OCI-LY3 (cell line): Measurements from ENCODE around the gene ASL.

ENCODE experiments used
- H2AFZ ChIP-seq: fragments of 200-600, 300-600 bp; shearing (Covaris generic); 2 replicates; pipeline ENCODE4 v1.6.0; 2014; ENCODE audit warnings: antibody characterized with exemption, low read depth, low read length
- H3K27ac ChIP-seq: fragments of 200-600, 300-600 bp; sonication (generic); 2 replicates; pipeline ENCODE4 v1.5.1; 2014; ENCODE audit warnings: mild to moderate bottlenecking, low read length, moderate library complexity, mixed read lengths
- H3K27me3 ChIP-seq: fragments of 200-600, 300-600 bp; sonication (generic); 2 replicates; pipeline ENCODE4 v1.6.1; 2014; ENCODE audit warnings: low read depth, low read length, mixed read lengths
- H3K36me3 ChIP-seq: fragments of 200-600, 300-600 bp; sonication (generic); replicated peaks from 2 replicates; pipeline ENCODE3; 2014; ENCODE audit warnings: low read depth, low read length, mixed read lengths
- H3K4me1 ChIP-seq: fragments of 300-600, 200-600 bp; sonication (generic); 2 replicates; pipeline ENCODE4 v1.6.1; 2014; ENCODE audit warnings: low read length, mixed read lengths
- H3K4me2 ChIP-seq: fragments of 200-600, 300-600 bp; sonication (generic); 2 replicates; pipeline ENCODE4 v1.6.1; 2014; ENCODE audit warnings: low read length, mixed read lengths
- H3K4me3 ChIP-seq: fragments of 300-600, 200-600 bp; sonication (generic); 2 replicates; pipeline ENCODE4 v1.5.1; 2014; ENCODE audit warnings: antibody characterized with exemption, mild to moderate bottlenecking, low read length, moderate library complexity
- H3K79me2 ChIP-seq: fragments of 300-600, 200-600 bp; shearing (Covaris generic); 2 replicates; pipeline ENCODE4 v1.6.1; 2014; ENCODE audit warnings: mild to moderate bottlenecking, low read length, mixed read lengths
- H3K9ac ChIP-seq: fragments of 300-600, 200-600 bp; shearing (Covaris generic); 2 replicates; pipeline ENCODE4 v1.6.0; 2014; ENCODE audit warnings: mild to moderate bottlenecking, low read length, moderate library complexity
- H3K9me3 ChIP-seq: fragments of 200-600, 300-600 bp; shearing (Covaris generic); 2 replicates; pipeline ENCODE4 v1.6.1; 2014; ENCODE audit warnings: low read length, mixed read lengths; ENCODE audit not compliant: insufficient read depth
- H4K20me1 ChIP-seq: fragments of 200-600, 300-600 bp; sonication (generic); 2 replicates; pipeline ENCODE4 v1.6.1; 2016; ENCODE audit warnings: low read length, mixed read lengths; ENCODE audit not compliant: insufficient read depth
- EZH2phosphoT487 ChIP-seq: fragments of 200-600 bp; shearing (Covaris generic); IDR thresholded peaks from 2 replicates; pipeline ENCODE4 v1.6.1; 2018; ENCODE audit warnings: antibody characterized with exemption, mixed run types, low read depth
- TF ChIP-seq, protein P1 (sequence below): fragments of 200-600, 300-600 bp; sonication (generic); IDR thresholded peaks from 2 replicates; pipeline ENCODE4 v1.5.1; 2014; ENCODE audit warnings: antibody characterized with exemption, low read length, low read depth

ASL gene

DNA sequence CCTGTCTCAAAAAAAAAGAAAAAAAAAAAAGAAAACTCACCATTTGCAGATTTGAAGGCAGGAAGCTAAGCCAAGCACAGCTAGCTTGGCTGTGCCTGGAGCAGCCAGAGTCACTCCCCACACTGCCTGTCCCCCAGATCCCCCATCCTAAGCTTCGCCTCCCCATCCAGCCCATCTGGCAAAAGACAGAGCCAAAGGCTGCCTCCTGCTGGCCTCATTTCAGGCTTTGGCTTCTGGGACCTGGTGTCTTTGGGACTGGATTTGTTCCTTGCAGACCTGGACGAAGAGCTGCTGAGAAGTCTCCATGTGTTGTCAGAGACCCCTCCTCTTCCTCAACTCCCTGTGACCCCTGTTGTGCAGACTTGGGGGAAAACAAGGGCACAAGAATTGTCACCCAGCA is 8.1 kb downstream of the ASL start:
- Histone ChIP-seq H3K4me1 (no peaks in the 10 kb centered on the region), H3K9me3 (no peaks in the 10 kb centered on the region), H3K4me2 (no peak overlapping the region), H2AFZ (no peak overlapping the region), H3K4me3 (no peak overlapping the region), H3K9ac (no peak overlapping the region), H4K20me1 (no peaks in the 10 kb centered on the region), H3K27ac (no peak overlapping the region), H3K79me2 (no peaks in the 10 kb centered on the region), H3K36me3 (no peaks in the 10 kb centered on the region), H3K27me3 (no peaks in the 10 kb centered on the region)
- TF ChIP-seq, protein P1, sequence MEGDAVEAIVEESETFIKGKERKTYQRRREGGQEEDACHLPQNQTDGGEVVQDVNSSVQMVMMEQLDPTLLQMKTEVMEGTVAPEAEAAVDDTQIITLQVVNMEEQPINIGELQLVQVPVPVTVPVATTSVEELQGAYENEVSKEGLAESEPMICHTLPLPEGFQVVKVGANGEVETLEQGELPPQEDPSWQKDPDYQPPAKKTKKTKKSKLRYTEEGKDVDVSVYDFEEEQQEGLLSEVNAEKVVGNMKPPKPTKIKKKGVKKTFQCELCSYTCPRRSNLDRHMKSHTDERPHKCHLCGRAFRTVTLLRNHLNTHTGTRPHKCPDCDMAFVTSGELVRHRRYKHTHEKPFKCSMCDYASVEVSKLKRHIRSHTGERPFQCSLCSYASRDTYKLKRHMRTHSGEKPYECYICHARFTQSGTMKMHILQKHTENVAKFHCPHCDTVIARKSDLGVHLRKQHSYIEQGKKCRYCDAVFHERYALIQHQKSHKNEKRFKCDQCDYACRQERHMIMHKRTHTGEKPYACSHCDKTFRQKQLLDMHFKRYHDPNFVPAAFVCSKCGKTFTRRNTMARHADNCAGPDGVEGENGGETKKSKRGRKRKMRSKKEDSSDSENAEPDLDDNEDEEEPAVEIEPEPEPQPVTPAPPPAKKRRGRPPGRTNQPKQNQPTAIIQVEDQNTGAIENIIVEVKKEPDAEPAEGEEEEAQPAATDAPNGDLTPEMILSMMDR, result no peak
- no peak for TF ChIP-seq EZH2phosphoT487

DNA sequence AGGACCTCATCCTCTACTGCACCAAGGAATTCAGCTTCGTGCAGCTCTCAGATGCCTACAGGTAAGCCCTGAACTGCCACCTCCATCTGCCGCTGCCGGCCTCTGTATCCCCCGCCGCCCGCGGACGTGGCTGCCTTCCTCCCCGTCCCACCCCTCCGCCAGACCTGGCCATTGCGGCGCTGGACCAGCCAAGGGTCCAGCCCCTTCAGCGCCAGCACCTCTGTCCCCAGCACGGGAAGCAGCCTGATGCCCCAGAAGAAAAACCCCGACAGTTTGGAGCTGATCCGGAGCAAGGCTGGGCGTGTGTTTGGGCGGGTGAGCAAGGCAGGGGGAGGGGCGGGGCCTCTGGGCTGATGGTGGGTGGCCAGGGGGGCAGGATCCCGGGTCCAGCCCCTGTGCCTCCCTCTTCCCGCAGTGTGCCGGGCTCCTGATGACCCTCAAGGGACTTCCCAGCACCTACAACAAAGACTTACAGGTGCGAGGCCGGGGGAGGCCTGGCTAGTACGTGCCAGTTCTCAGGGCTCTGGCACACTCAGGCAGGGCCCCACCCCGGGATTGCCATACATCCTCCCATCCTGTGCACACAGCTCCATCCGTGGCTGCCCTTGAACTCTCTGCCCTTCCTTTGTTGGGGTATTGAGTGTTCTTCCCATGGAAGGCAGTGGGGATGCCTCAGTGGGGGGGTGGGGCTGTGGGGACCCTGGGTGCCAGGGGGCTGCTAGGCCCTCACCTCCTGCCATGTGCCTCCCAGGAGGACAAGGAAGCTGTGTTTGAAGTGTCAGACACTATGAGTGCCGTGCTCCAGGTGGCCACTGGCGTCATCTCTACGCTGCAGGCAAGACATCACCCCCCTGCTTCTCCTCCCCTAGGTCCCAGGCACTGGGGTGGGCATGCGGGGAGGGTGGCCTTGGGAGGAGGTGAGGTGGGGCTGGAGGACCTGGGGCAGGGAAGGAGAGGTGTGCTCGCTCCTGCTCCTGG is 13.5 kb downstream of the ASL start:
- no peaks in the 10 kb centered on the region for H3K27me3 ChIP-seq
- no peak overlapping the region for H2AFZ ChIP-seq
- no peaks in the 10 kb centered on the region for H3K79me2 ChIP-seq
- TF ChIP-seq, protein P1, result no peak
- no peak for TF ChIP-seq EZH2phosphoT487
- H3K9me3 ChIP-seq, result no peaks in the 10 kb centered on the region
- no peaks in the 10 kb centered on the region for H3K4me1 ChIP-seq
- H4K20me1 ChIP-seq, result no peaks in the 10 kb centered on the region
- H3K4me2 ChIP-seq, result no peak overlapping the region
- H3K4me3 ChIP-seq, result no peak overlapping the region
- no peaks in the 10 kb centered on the region for H3K36me3 ChIP-seq
- H3K27ac ChIP-seq, result no peak overlapping the region
- H3K9ac ChIP-seq, result no peak overlapping the region

DNA sequence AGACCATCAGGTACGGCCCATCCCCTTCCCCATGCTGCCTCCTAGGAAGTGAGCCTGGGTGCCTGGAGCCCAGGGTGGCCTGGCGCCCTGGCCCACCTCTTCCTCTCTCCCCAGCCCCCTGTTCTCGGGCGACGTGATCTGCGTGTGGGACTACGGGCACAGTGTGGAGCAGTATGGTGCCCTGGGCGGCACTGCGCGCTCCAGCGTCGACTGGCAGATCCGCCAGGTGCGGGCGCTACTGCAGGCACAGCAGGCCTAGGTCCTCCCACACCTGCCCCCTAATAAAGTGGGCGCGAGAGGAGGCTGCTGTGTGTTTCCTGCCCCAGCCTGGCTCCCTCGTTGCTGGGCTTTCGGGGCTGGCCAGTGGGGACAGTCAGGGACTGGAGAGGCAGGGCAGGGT is 17.0 kb downstream of the ASL start:
- H3K27me3 ChIP-seq, result no peaks in the 10 kb centered on the region
- H4K20me1 ChIP-seq, result no peaks in the 10 kb centered on the region
- H3K27ac ChIP-seq, result no peak overlapping the region
- no peaks in the 10 kb centered on the region for H3K36me3 ChIP-seq
- H3K4me2 ChIP-seq, result no peak overlapping the region
- no peaks in the 10 kb centered on the region for H3K9me3 ChIP-seq
- no peak overlapping the region for H3K4me3 ChIP-seq
- H2AFZ ChIP-seq, result no peak overlapping the region
- H3K9ac ChIP-seq, result no peak overlapping the region
- TF ChIP-seq, protein P1, result no peak
- no peak for TF ChIP-seq EZH2phosphoT487
- no peaks in the 10 kb centered on the region for H3K79me2 ChIP-seq
- no peaks in the 10 kb centered on the region for H3K4me1 ChIP-seq

DNA sequence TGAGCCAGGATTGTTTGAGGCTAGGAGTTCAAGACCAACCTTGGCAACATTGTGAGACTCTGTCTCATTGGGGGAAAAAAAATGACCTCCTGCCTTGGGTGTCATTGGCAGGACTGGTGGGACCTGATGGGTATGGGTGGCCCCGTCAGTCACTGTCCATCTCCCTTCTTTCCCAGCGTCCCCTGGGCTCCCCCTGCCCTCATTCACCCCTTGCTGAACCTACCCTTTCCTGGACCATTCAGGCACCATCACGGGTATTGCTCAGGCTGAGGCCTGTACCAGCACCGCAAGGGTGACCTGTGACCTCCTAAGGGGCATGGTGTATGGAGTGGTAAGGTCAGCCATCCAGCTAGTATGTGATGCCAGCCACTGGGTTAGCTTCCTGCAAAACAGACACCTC is 19.4 kb downstream of the ASL start:
- Histone ChIP-seq H3K79me2 (no peaks in the 10 kb centered on the region), H3K4me3 (no peak overlapping the region), H3K4me1 (peaks cover 6% of the 10 kb centered on the region), H3K9ac (no peak overlapping the region), H2AFZ (no peak overlapping the region), H3K27me3 (no peaks in the 10 kb centered on the region), H3K36me3 (no peaks in the 10 kb centered on the region), H3K27ac (no peak overlapping the region), H3K4me2 (no peak overlapping the region), H3K9me3 (no peaks in the 10 kb centered on the region), H4K20me1 (no peaks in the 10 kb centered on the region)
- no peak for TF ChIP-seq EZH2phosphoT487
- TF ChIP-seq, protein P1, result no peak
